HK-2 (cell line): ENCODE measurements around the gene PLEKHM3.
"Not testable (repeated sequence)": the region's sequence is repeated elsewhere in the genome, so short reads cannot be mapped to it uniquely, and the experiment has no call there.

ENCODE experiments used
- DNase-seq: peaks from one replicate; pipeline ENCODE4 v3.0.0-alpha.2; 2018; ENCODE audit not compliant: unreplicated experiment

Gene PLEKHM3

GRCh38 chr2:208037564-208038487, 12.5 kb upstream of the PLEKHM3 start:
- no peak for DNase-seq

- no peak for DNase-seq
Measured at GRCh38 chr2:208036357-208036756, 11.0 kb upstream of the PLEKHM3 start.

DNA sequence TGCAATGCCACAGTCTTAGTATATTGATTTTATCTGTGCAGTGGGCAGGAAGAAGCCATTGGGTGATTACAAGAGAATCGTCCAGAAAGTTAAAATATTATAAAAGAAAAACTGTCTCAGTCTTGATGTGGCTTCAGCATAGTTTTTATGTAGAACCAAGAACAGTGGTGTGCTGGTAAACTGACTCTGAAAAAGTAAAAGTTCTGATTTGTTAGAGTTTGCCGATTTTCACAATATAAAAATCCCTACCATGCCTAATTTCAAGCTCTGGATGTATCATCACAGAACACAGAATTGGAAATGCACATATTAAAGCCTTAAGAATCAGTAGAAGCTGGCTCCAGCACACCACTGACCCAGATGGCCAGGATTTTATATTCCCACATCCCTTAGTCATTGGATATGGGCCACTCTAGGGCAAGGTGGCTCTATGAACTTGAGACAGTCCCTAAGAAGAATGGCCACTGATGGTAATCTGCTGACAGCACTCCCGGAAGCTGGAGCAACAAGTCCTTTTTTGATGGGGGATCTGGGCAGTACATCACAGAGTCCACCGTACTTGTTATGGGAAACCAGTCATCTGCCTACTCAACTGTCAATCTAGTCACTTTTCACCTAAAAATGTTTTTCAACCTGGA, 9.3 kb upstream of the PLEKHM3 start:
- DNase-seq = no peak

- peak; percentile 44 for DNase-seq
Measured at GRCh38 chr2:208033701-208034502, 8.6 kb upstream of the PLEKHM3 start.

GRCh38 chr2:208031608-208032019, 6.3 kb upstream of the PLEKHM3 start:
- DNase-seq = no peak

GRCh38 chr2:208025814-208026184, 472 bp upstream of the PLEKHM3 start:
- no peak for DNase-seq

- no peak for DNase-seq
Measured at GRCh38 chr2:208024091-208024490, 1.2 kb downstream of the PLEKHM3 start.

- DNase-seq = no peak
Measured at GRCh38 chr2:208020253-208020652, 5.1 kb downstream of the PLEKHM3 start.

DNA sequence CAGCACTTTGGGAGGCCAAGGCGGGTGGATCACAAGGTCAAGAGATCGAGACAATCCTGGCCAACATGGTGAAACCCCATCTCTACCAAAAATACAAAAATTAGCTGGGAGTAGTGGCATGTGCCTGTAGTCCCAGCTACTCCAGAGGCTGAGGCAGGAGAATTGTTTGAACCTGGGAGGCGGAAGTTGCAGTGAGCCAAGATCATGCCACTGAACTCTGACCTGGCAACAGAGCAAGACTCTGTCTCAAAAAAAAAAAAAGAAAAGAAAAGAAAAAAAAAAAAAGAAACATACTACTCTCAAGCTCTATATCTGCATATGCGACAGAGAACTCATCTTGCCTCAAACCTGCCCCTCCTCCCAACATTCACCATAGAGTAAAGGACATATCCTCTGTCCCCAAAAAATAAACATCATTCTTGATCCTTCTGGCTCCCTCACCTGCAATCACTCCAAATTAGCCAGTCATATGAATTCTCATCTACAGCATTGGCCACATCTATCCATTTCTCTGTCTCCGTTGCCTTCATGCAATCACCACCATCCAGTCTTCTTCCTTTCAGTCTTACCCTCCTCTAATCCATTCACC, 7.1 kb downstream of the PLEKHM3 start:
- not testable (repeated sequence) for DNase-seq

DNA sequence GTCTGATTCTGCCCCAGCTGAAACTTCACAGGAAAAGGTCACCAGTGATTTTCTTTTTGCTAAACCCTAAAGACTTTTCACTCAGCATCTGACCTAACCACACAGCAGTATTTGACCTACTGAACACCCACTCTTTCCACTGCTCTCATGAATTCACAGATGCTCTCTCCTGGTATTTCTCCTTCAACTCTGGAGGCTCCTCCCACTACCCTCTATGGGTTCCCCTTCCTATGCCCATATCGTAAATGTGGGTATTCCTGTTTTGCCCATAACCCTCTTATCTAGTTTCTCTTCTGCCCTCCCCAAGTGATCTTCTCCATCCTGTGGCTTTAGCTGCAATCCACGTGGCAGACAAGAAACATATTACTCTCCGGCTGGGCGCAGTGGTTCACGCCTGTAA, 7.6 kb downstream of the PLEKHM3 start:
- DNase-seq = no peak

GRCh38 chr2:208015475-208015874, 9.9 kb downstream of the PLEKHM3 start:
- DNase-seq = no peak

GRCh38 chr2:208013285-208014178, 11.8 kb downstream of the PLEKHM3 start:
- peak; percentile 7 for DNase-seq

DNA sequence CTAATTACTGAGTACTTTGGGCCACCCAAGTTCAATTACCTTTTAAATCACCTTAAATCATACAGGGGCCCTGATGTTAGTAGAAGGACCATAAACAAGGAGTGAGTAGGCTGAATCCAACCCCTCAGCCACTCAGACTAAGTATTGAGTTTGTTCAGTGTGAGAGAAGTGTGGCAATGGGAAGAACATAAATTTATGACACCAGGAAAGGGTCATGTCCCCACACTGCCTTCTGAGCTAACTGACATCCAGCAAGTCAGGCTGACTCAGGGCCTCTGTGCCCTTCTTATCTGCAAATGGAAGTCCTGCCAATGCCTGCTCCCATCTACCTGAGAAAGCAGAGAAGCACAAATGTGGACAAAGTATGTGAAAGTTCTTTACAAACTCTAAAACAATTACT, 12.9 kb downstream of the PLEKHM3 start:
- no peak for DNase-seq

DNA sequence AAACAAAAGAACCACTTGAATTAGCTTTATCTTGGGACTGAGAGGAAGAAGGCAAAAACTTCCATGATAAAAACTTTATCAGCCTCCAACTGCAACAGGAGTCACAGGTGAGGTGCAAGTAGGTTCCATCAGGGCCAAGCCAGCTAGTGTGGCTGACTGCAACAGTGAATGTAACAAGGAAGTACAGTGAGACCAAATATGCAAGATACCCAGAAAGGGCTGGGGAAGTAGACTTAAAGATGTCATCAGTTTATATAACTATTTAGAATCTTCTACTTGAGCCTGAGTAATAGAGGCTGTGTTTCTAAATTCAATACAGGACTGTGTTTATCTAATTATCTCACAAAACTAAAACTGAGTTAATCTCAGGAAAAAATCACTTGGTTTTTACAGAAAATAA, 14.8 kb downstream of the PLEKHM3 start:
- no peak for DNase-seq

DNA sequence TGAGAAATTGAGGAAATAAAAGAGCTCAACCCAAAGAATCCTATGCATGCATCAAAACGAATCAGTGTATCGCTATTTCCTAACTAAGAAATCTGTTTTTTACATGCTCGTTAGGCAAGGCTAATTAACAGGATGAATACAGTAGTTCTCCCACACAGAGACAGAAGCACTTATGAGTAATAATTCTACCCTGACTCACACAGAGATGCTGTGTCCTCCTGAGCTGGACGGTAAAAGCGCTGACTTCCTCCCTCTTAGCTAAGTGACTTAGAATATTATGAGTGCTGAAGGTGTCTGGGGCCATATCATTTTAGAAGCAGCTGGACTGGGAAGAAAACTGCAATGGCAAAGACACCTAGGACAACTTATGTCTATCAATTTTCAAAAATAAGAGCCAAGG, 18.5 kb downstream of the PLEKHM3 start:
- no peak for DNase-seq

GRCh38 chr2:208006337-208006736, 19.0 kb downstream of the PLEKHM3 start:
- DNase-seq = no peak

- DNase-seq = no peak
Measured at GRCh38 chr2:208001924-208002323, 23.4 kb downstream of the PLEKHM3 start.

- no peak for DNase-seq
Measured at GRCh38 chr2:208000701-208001395, 24.5 kb downstream of the PLEKHM3 start.

DNA sequence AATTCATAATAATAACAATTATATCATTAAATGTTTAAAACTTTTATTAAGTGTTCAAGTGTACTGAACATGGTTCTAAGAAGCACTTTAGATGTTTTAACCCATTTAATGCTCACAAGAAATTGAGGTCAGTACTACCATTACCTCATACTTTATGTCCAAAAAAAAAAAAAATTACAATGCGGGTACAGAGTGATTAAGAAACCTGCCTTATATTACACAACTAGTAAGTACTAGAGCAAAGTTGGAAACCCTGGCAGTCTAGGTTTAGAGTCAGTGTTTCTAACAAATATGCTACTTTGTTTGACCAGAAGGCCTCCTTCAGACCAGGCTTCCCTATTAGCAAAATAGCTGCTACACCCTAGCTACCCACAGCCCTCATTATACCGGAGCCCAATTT, 28.5 kb downstream of the PLEKHM3 start:
- no peak for DNase-seq

DNA sequence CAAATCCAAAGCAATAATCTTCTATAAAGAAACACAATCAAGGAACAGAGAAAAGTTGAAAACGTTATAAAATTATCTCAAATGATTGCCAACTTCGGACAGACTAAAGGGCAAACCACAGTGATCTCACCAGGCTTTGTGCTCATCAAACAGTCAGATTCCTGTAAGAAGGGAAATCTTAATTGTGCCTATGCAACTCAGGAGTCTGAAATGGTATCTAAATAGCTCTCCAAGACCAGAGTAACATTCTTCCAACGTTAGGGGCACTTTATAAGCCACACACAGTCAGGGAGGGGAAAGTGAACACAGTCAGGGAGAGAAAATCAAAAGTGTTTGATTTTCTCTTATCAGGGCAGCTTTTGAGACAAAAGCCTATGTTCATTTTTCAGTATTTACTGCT, 29.4 kb downstream of the PLEKHM3 start:
- no peak for DNase-seq
